Suprapubic skin (tissue), 4 donors: Measurements from ENCODE around the gene RUSC2. TPM values are rescaled to one million over a fixed set of nuclear protein-coding genes. Genes with fewer than 3 reads are reported as not detected.
"Not testable (repeated sequence)": the region's sequence is repeated elsewhere in the genome, so short reads cannot be mapped to it uniquely, and the experiment has no call there.

Experiments
- DNase-seq, 2 donors: peaks; one replicate each; pipeline ENCODE4 v3.0.0-alpha.2; 2019; ENCODE audit warnings: low spot score in 2 of 2
- H3K27ac ChIP-seq: fragments of 200-600 bp; sonication (generic); one replicate; pipeline ENCODE4 v1.5.1; 2019
- H3K27me3 ChIP-seq: fragments of 200-600 bp; sonication (generic); one replicate; pipeline ENCODE4 v1.5.1; 2019
- H3K36me3 ChIP-seq: fragments of 200-600 bp; sonication (generic); one replicate; pipeline ENCODE4 v1.5.1; 2019
- H3K4me1 ChIP-seq: fragments of 200-600 bp; sonication (generic); one replicate; pipeline ENCODE4 v1.5.1; 2019
- H3K4me3 ChIP-seq: fragments of 200-600 bp; sonication (generic); one replicate; pipeline ENCODE4 v1.5.1; 2019; ENCODE audit warnings: mild to moderate bottlenecking
- H3K9me3 ChIP-seq: fragments of 200-600 bp; sonication (generic); one replicate; pipeline ENCODE4 v1.5.1; 2019
- EP300 ChIP-seq: sonication (generic); formaldehyde crosslinking; IDR thresholded peaks from one replicate; pipeline ENCODE4 v1.6.1; 2017; ENCODE audit warnings: antibody characterized with exemption
- POLR2A ChIP-seq, 2 donors: fragments of 450-650 bp; IDR thresholded peaks; one replicate each; pipeline ENCODE4 v1.6.1; 2017; ENCODE audit warnings: antibody characterized with exemption in 2 of 2, mild to moderate bottlenecking in 2 of 2, moderate library complexity in 2 of 2
- POLR2AphosphoS5 ChIP-seq, 3 donors: sonication (generic); formaldehyde crosslinking; IDR thresholded peaks; one replicate each; pipeline ENCODE4 v1.6.1; 2017; ENCODE audit warnings: antibody characterized with exemption in 3 of 3
- WGBS: methylation state at CpG from one replicate; pipeline ENCODE4 v1.1.5; 2018; 5-methylcytosine and 5-hydroxymethylcytosine counted together
- total RNA-seq, 4 donors: library from RNA; depleted of rRNA; stranded (reverse); fragments of >200 nt; gene quantifications; one replicate each; pipeline ENCODE4 v1.1.0, GENCODE V29; 2016
- TF ChIP-seq, protein P1 (sequence below), 2 donors: fragments of 200-600 bp in 1 of 2; fragments of 450-650 bp in 1 of 2; sonication (generic) in 1 of 2; IDR thresholded peaks; one replicate each; pipeline ENCODE4 v1.5.1; 2016 to 2019; ENCODE audit warnings: antibody characterized with exemption in 2 of 2, mild to moderate bottlenecking in 1 of 2, moderate library complexity in 1 of 2

RUSC2 gene
- total RNA-seq, 4 donors from 2014 or later, result 17.5 to 22.3 (median 19.0) TPM

DNA sequence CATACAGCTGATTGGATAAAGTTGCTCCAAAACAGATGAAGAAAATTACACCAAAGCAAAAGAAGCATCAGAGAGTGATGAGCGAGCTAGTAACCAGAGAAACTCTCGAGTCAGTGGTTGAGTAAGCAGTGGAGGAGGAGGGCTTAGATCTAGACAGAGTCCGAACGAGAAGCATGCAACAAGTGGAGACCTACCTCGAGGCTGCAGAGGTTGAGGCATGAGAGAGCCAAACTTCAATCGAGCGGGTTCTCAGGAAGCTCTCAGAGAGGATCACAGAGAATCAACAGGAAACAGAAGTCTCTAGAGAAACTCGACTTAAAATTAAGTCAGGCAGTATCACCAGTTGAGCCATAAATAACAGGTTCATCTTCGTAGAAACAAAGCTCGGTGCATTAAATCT, 6.1 kb downstream of the RUSC2 start:
- no peaks in the 10 kb centered on the region for H3K36me3 ChIP-seq
- TF ChIP-seq POLR2AphosphoS5 (IDR thresholded peaks at IDR 0.05) (no peak), POLR2A (IDR thresholded peaks at IDR 0.05) (no peak), EP300 (no peak)
- TF ChIP-seq, protein P1, sequence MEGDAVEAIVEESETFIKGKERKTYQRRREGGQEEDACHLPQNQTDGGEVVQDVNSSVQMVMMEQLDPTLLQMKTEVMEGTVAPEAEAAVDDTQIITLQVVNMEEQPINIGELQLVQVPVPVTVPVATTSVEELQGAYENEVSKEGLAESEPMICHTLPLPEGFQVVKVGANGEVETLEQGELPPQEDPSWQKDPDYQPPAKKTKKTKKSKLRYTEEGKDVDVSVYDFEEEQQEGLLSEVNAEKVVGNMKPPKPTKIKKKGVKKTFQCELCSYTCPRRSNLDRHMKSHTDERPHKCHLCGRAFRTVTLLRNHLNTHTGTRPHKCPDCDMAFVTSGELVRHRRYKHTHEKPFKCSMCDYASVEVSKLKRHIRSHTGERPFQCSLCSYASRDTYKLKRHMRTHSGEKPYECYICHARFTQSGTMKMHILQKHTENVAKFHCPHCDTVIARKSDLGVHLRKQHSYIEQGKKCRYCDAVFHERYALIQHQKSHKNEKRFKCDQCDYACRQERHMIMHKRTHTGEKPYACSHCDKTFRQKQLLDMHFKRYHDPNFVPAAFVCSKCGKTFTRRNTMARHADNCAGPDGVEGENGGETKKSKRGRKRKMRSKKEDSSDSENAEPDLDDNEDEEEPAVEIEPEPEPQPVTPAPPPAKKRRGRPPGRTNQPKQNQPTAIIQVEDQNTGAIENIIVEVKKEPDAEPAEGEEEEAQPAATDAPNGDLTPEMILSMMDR (IDR thresholded peaks at IDR 0.05), result no peak
- no peak for DNase-seq
- H3K4me3 ChIP-seq, result no peak overlapping the region
- H3K27me3 ChIP-seq, result no peaks in the 10 kb centered on the region
- H3K27ac ChIP-seq, result no peak overlapping the region
- H3K9me3 ChIP-seq, result peaks cover 2% of the 10 kb centered on the region
- H3K4me1 ChIP-seq, result peaks cover 17% of the 10 kb centered on the region
- 67% methylated on average over 10 of the region's 10 CpGs for WGBS

DNA sequence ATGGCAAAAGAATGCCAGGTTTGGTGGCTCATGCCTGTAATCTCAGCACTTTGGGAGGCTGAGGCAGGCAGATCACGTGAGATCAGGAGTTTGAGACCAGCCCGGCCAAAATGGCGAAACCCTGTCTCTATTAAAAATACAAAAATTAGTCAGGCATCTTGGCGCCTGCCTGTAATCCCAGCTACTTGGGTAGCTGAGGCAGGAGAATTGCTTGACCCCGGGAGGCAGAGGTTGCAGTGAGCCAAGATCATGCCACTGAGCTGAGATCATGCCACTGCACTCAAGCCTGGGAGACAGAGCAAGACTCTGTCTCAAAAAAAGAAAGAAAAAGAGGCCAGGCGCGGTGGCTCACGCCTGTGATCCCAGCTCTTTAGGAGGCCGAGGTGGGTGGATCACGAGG, 8.3 kb downstream of the RUSC2 start:
- not testable (repeated sequence) for H3K4me3 ChIP-seq, H3K36me3 ChIP-seq, H3K4me1 ChIP-seq, H3K27me3 ChIP-seq, H3K9me3 ChIP-seq, DNase-seq, H3K27ac ChIP-seq
- WGBS, result 84% methylated on average over 10 of the region's 10 CpGs

- 61% methylated on average over 2 of the region's 2 CpGs for WGBS
- H3K4me1 ChIP-seq, result peaks cover 2% of the 10 kb centered on the region
Observed at GRCh38 chr9:35499029-35499700, 9.3 kb downstream of the RUSC2 start.

DNA sequence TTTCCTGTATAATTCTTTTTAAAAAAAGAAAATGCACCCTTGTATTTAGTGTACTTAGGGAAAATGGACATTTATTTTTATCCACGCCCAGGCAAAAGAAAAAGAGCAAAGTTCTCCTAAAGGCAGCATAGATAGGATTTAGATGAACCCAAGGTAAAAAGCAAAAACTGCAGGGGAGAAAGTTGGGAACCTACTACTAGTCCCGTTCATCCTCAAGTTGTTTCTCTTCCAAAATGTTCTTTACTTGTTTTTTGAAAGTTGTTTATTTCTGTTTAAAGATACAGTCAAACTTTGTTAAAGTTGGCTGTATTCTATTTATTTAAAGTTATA, 9.8 kb downstream of the RUSC2 start:
- no peak for DNase-seq
- Histone ChIP-seq H3K27ac (no peak overlapping the region), H3K36me3 (no peaks in the 10 kb centered on the region), H3K4me3 (no peak overlapping the region), H3K9me3 (no peaks in the 10 kb centered on the region), H3K4me1 (peaks cover 2% of the 10 kb centered on the region), H3K27me3 (no peaks in the 10 kb centered on the region)
- TF ChIP-seq POLR2A (IDR thresholded peaks at IDR 0.05), result no peak
- WGBS, result 69% methylated on average over 2 of the region's 2 CpGs

More at GRCh38 chr9:35499029-35499700, 9.3 kb downstream of the RUSC2 start:
- Histone ChIP-seq H3K4me3 (no peak overlapping the region), H3K36me3 (no peaks in the 10 kb centered on the region), H3K27ac (no peak overlapping the region), H3K27me3 (no peaks in the 10 kb centered on the region), H3K9me3 (no peaks in the 10 kb centered on the region)
- no peak for TF ChIP-seq EP300
- TF ChIP-seq, protein P1 (IDR thresholded peaks at IDR 0.05), result no peak
- no peak for TF ChIP-seq POLR2AphosphoS5 (IDR thresholded peaks at IDR 0.05)
- TF ChIP-seq POLR2A (IDR thresholded peaks at IDR 0.05), result no peak
- no peak for DNase-seq

- no peak overlapping the region for H3K4me3 ChIP-seq
- peaks cover 2% of the 10 kb centered on the region for H3K4me1 ChIP-seq
- H3K27ac ChIP-seq, result no peak overlapping the region
- no peak for TF ChIP-seq EP300
- TF ChIP-seq POLR2AphosphoS5 (IDR thresholded peaks at IDR 0.05), result no peak
- no peak for TF ChIP-seq POLR2A (IDR thresholded peaks at IDR 0.05)
- TF ChIP-seq, protein P1 (IDR thresholded peaks at IDR 0.05), result no peak
- no peaks in the 10 kb centered on the region for H3K9me3 ChIP-seq
- H3K27me3 ChIP-seq, result no peaks in the 10 kb centered on the region
- WGBS, result 53% methylated on average over 1 of the region's 1 CpG
- no peaks in the 10 kb centered on the region for H3K36me3 ChIP-seq
- no peak for DNase-seq
Observed at GRCh38 chr9:35500130-35500748, 10.3 kb downstream of the RUSC2 start.

DNA sequence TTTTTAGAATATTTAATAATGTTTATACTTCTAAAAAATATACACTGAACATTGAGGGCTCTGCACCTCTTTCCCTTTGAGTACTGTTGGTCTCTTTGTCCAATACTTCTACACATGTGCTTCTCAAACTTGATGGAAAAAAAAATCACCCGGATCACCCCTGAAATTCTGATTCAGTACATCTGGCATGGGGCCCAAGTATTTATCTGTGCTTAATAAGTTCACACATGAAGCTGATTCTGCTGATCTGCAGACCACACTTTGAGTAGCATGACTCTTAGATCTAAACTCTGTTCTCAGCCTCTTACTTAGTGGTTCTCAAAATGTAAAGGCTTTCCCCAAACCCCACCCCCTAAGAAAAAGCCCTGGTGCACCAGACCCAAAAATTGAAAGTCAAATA, 12.0 kb downstream of the RUSC2 start:
- no peak for DNase-seq
- peaks cover 2% of the 10 kb centered on the region for H3K4me1 ChIP-seq
- H3K27me3 ChIP-seq, result no peaks in the 10 kb centered on the region
- no peak overlapping the region for H3K4me3 ChIP-seq
- H3K36me3 ChIP-seq, result no peaks in the 10 kb centered on the region
- WGBS, result 24% methylated on average over 1 of the region's 1 CpG
- TF ChIP-seq EP300, result no peak
- no peak for TF ChIP-seq POLR2AphosphoS5 (IDR thresholded peaks at IDR 0.05)
- H3K9me3 ChIP-seq, result no peaks in the 10 kb centered on the region
- no peak overlapping the region for H3K27ac ChIP-seq
